ENCODE measurements around the gene C3orf70. TPM values are rescaled to one million over a fixed set of nuclear protein-coding genes. Genes with fewer than 3 reads are reported as not detected.

The C3orf70 gene
- total and polyA plus RNA-seq, 5 experiments from 2014 or later, result 0.07 TPM; not detected in 4

GRCh38 chr3:185103359-185104127, 49.3 kb downstream of the C3orf70 start:
- Mint-ChIP-seq H3K4me3 (no peak overlapping the region), H3K4me1 (no peaks in the 10 kb centered on the region), H3K36me3 (peaks cover 0 to 41% (median 0%) of the 10 kb centered on the region in 3 donors), H3K27me3 (peaks cover 12 to 50% (median 18%) of the 10 kb centered on the region in 5 donors), H3K9me3 (peaks cover 12 to 71% (median 29%) of the 10 kb centered on the region in 9 donors), H3K27ac (no peak overlapping the region)
- POLR2A ChIA-PET, result no interaction called here
- DNase-seq (no peak), ATAC-seq (no peak)

GRCh38 chr3:185094697-185095096, 58.2 kb downstream of the C3orf70 start:
- ATAC-seq (no peak), DNase-seq (no peak)
- POLR2A ChIA-PET, result no interaction called here
- no peaks in the 10 kb centered on the region for H3K36me3 Mint-ChIP-seq
- peak overlapping the region in 1 of 10 donors; percentile 17 for H3K27ac Mint-ChIP-seq
- H3K4me1 Mint-ChIP-seq, result no peaks in the 10 kb centered on the region
- peaks cover 16 to 42% (median 28%) of the 10 kb centered on the region in 5 donors for H3K27me3 Mint-ChIP-seq
- peaks cover 0 to 7% (median under 1%) of the 10 kb centered on the region in 9 donors for H3K9me3 Mint-ChIP-seq
- H3K4me3 Mint-ChIP-seq, result no peak overlapping the region

DNA sequence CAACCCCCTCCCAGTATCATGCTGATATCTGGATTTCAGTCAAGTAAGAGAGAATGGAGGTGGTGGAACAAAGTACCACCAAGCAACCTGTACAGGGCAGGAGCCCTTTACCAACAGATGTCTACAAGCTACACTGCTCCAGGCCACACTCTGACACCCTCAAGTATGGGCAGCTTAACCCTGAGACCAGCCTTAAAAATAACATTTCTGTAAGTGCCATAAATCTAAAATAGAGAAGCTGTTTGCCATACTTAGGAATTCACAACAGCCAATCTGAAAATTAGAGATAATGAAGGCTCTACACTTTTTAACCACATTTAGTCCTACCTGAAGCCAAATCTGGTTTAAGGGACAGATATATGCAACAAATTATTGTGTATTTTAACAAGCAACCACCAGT, 59.7 kb downstream of the C3orf70 start:
- peaks cover 9 to 30% (median 21%) of the 10 kb centered on the region in 5 donors for H3K27me3 Mint-ChIP-seq
- H3K9me3 Mint-ChIP-seq, result no peaks in the 10 kb centered on the region
- DNase-seq (no peak), ATAC-seq (no peak)
- POLR2A ChIA-PET, result no interaction called here
- H3K36me3 Mint-ChIP-seq, result no peaks in the 10 kb centered on the region
- H3K4me3 Mint-ChIP-seq, result no peak overlapping the region
- no peaks in the 10 kb centered on the region for H3K4me1 Mint-ChIP-seq
- H3K27ac Mint-ChIP-seq, result no peak overlapping the region

DNA sequence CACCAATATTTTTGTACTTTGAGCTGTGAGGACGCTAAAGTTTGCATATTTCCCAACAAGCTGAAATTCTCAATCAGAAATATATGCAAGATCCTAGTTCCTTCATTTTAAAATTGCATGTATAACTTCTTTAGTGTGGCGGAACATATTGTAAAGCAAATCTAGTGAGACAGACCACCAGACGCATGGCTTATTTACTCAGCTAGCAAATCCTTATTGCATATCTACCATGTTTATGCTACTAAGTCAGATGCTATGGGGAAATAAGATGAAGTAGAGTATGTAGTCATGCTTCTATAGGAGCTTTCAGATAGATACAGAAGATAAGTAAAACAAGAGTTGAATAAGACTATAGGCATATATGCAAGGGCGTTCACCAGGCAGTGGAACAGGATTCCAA, 62.0 kb downstream of the C3orf70 start:
- Mint-ChIP-seq H3K36me3 (no peaks in the 10 kb centered on the region), H3K27ac (no peak overlapping the region), H3K4me3 (no peak overlapping the region), H3K9me3 (no peaks in the 10 kb centered on the region), H3K4me1 (no peaks in the 10 kb centered on the region), H3K27me3 (peaks cover 7 to 27% (median 11%) of the 10 kb centered on the region in 5 donors)
- DNase-seq (no peak), ATAC-seq (no peak)
- POLR2A ChIA-PET, result no interaction called here

DNA sequence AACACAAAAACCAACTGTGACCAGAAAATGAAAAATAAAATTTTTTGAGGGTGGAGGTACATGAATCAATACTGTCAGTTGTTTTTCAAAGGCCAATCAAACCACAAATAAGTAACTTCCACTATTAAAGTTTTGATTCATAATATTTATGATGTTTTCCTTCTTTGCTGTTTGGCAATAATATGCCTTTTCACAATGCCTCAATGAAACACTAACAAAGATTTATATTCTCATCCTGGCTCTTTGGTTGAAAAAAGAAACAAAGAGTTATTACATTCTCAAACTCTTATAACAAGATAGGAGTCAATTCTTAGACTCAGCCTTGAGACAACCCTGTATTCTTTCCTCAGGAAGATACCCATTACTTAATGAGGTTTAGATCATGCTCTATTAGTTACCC, 63.1 kb downstream of the C3orf70 start:
- no peaks in the 10 kb centered on the region for H3K9me3 Mint-ChIP-seq
- peaks cover 7 to 26% (median 11%) of the 10 kb centered on the region in 5 donors for H3K27me3 Mint-ChIP-seq
- no peak overlapping the region for H3K4me3 Mint-ChIP-seq
- ATAC-seq (no peak), DNase-seq (no peak)
- no peaks in the 10 kb centered on the region for H3K36me3 Mint-ChIP-seq
- H3K4me1 Mint-ChIP-seq, result no peaks in the 10 kb centered on the region
- POLR2A ChIA-PET, result no interaction called here
- no peak overlapping the region for H3K27ac Mint-ChIP-seq

- no peak overlapping the region for H3K4me3 Mint-ChIP-seq
- H3K9me3 Mint-ChIP-seq, result no peaks in the 10 kb centered on the region
- no peak overlapping the region for H3K27ac Mint-ChIP-seq
- no peaks in the 10 kb centered on the region for H3K4me1 Mint-ChIP-seq
- H3K36me3 Mint-ChIP-seq, result no peaks in the 10 kb centered on the region
- POLR2A ChIA-PET, result no interaction called here
- DNase-seq (no peak), ATAC-seq (no peak)
- peaks cover 7 to 22% (median 11%) of the 10 kb centered on the region in 5 donors for H3K27me3 Mint-ChIP-seq
These were observed 63.5 kb downstream of the C3orf70 start for GRCh38 chr3:185089343-185089742.

GRCh38 chr3:185087419-185087818, 65.4 kb downstream of the C3orf70 start:
- H3K27me3 Mint-ChIP-seq, result peaks cover 2 to 16% (median 8%) of the 10 kb centered on the region in 5 donors
- POLR2A ChIA-PET, result no interaction called here
- H3K27ac Mint-ChIP-seq, result peak overlapping the region in 1 of 10 donors; percentile 32
- no peak overlapping the region for H3K4me3 Mint-ChIP-seq
- H3K4me1 Mint-ChIP-seq, result no peaks in the 10 kb centered on the region
- DNase-seq (no peak), ATAC-seq (no peak)
- no peaks in the 10 kb centered on the region for H3K36me3 Mint-ChIP-seq
- no peaks in the 10 kb centered on the region for H3K9me3 Mint-ChIP-seq

DNA sequence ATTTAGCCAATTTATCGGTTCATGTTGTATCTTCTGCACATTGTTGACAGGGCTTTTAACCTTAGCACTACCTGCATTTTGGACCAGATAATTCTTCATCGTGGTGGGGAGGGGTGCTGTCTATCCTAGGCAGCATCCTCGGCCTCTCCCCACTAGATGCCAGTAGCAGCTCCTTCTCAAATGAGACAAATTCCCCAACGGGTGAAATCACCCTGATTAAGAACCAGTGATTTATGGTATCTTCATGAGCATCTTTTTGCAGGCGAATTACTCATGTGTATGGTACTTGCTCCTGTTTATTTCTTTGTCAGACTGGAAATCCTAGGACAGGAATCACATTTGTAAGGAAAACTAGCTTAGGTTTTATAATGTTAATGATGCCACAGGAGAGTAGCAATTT, 68.0 kb downstream of the C3orf70 start:
- ATAC-seq (no peak), DNase-seq (no peak)
- no peaks in the 10 kb centered on the region for H3K4me1 Mint-ChIP-seq
- H3K27ac Mint-ChIP-seq, result no peak overlapping the region
- H3K9me3 Mint-ChIP-seq, result no peaks in the 10 kb centered on the region
- no peaks in the 10 kb centered on the region for H3K36me3 Mint-ChIP-seq
- peaks cover 2 to 15% (median 3%) of the 10 kb centered on the region in 5 donors for H3K27me3 Mint-ChIP-seq
- H3K4me3 Mint-ChIP-seq, result no peak overlapping the region
- POLR2A ChIA-PET, result no interaction called here

GRCh38 chr3:185084402-185084801, 68.5 kb downstream of the C3orf70 start:
- H3K27ac Mint-ChIP-seq, result no peak overlapping the region
- no peaks in the 10 kb centered on the region for H3K9me3 Mint-ChIP-seq
- no peaks in the 10 kb centered on the region for H3K4me1 Mint-ChIP-seq
- POLR2A ChIA-PET, result no interaction called here
- DNase-seq (no peak), ATAC-seq (no peak)
- H3K36me3 Mint-ChIP-seq, result no peaks in the 10 kb centered on the region
- H3K4me3 Mint-ChIP-seq, result no peak overlapping the region
- H3K27me3 Mint-ChIP-seq, result peaks cover 2 to 15% (median 3%) of the 10 kb centered on the region in 5 donors

GRCh38 chr3:185082829-185083228, 70.0 kb downstream of the C3orf70 start:
- DNase-seq (no peak), ATAC-seq (no peak)
- Mint-ChIP-seq H3K4me3 (no peak overlapping the region), H3K36me3 (no peaks in the 10 kb centered on the region), H3K4me1 (no peaks in the 10 kb centered on the region), H3K27me3 (peaks cover 2 to 15% (median 3%) of the 10 kb centered on the region in 5 donors), H3K9me3 (no peaks in the 10 kb centered on the region), H3K27ac (no peak overlapping the region)
- POLR2A ChIA-PET, result no interaction called here

DNA sequence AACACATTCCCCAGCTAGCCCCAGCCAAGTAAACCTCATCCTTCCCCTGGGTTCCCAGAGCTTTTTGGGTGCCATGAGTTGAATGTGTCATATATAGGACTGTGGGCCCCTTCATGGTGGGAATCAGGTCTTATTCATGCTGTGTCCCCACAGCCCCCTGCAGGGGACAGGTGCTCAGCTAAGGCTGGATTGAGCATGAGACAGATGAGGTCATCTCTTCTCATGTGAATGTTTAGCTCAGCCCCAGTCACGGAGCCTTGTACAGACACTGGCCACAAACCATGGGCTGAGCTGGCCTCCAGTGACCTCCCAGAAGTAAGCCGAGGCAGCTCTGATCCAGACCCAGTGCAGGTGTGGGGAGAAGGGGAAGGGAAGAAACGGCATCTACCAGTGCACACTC, 70.7 kb downstream of the C3orf70 start:
- DNase-seq (no peak), ATAC-seq (no peak)
- Mint-ChIP-seq H3K4me1 (no peaks in the 10 kb centered on the region), H3K36me3 (no peaks in the 10 kb centered on the region), H3K4me3 (no peak overlapping the region), H3K9me3 (no peaks in the 10 kb centered on the region), H3K27me3 (peaks cover 0 to 13% (median 0%) of the 10 kb centered on the region in 5 donors), H3K27ac (no peak overlapping the region)
- POLR2A ChIA-PET, result no interaction called here

DNA sequence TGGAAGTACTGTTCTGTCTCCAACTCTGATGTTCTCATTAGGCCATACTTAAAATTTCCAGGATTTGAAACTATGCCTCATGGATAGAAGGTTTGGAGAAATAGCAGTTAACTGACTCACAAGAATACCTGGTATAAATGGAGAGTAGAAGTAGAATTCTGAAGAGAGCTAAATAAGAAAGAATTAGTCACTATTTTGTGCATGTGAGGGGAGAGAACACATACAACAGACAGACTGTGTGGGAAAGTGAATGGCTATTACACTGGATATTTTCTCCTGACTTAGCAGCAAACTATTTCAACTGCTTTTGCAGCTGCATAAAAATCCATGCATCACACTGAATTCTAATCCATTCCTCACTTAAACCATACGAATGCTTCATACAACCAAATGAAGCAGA, 71.3 kb downstream of the C3orf70 start:
- Mint-ChIP-seq H3K4me3 (no peak overlapping the region), H3K36me3 (no peaks in the 10 kb centered on the region), H3K9me3 (no peaks in the 10 kb centered on the region), H3K4me1 (no peaks in the 10 kb centered on the region), H3K27me3 (peaks cover 0 to 14% (median 2%) of the 10 kb centered on the region in 5 donors), H3K27ac (no peak overlapping the region)
- ATAC-seq (no peak), DNase-seq (no peak)
- POLR2A ChIA-PET, result no interaction called here

GRCh38 chr3:185079625-185080024, 73.2 kb downstream of the C3orf70 start:
- H3K36me3 Mint-ChIP-seq, result no peaks in the 10 kb centered on the region
- H3K27me3 Mint-ChIP-seq, result peaks cover 3 to 16% (median 7%) of the 10 kb centered on the region in 5 donors
- DNase-seq (no peak), ATAC-seq (no peak)
- no peaks in the 10 kb centered on the region for H3K4me1 Mint-ChIP-seq
- H3K27ac Mint-ChIP-seq, result no peak overlapping the region
- H3K4me3 Mint-ChIP-seq, result no peak overlapping the region
- no peaks in the 10 kb centered on the region for H3K9me3 Mint-ChIP-seq
- POLR2A ChIA-PET, result no interaction called here

DNA sequence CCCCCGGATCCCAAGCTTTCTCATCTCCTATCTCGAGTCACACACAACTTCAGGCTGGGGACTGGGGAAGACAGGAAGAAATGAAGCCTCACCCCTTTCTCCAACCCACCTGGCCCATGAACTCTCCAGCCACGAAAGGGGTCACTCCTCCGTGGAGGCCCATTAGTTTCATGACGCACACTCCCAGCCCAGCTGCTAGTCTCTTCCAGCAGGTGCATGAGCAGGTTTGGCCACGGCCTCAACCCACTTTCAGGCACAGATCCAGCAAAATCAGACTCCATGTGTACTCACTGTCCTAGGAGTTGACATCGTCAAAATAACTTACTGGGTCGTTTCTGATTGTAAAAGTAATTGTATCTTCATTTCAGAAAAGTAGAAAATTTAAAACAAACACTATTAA, 76.6 kb downstream of the C3orf70 start:
- POLR2A ChIA-PET, result no interaction called here
- Mint-ChIP-seq H3K9me3 (no peaks in the 10 kb centered on the region), H3K27ac (no peak overlapping the region), H3K4me1 (no peaks in the 10 kb centered on the region), H3K36me3 (no peaks in the 10 kb centered on the region), H3K27me3 (peaks cover 4 to 20% (median 9%) of the 10 kb centered on the region in 5 donors), H3K4me3 (no peak overlapping the region)
- DNase-seq (no peak), ATAC-seq (no peak)

Measured in naive thymus-derived CD8-positive, alpha-beta T cell (primary cell).